WTC11 (cell line): ENCODE results near the gene ZFHX3. TPM values are rescaled to one million over a fixed set of nuclear protein-coding genes. Genes with fewer than 3 reads are reported as not detected.

Experiments
- ATAC-seq: fragments of 200-7000 bp; cut with Tn5 transposase; 2 replicates; pipeline ENCODE4 v1.10.0; 2021; ENCODE audit warnings: mild to moderate bottlenecking, moderate library complexity
- CTCF ChIA-PET: fragments of 300-600 bp; sonication (Branson Sonifier 250); formaldehyde crosslinking; loops from one replicate; lab custom pipeline; 2021; ENCODE audit warnings: antibody characterized with exemption; lab: Charles Lee
- POLR2A ChIA-PET: fragments of 350-600 bp; sonication (Branson Sonifier 250); formaldehyde crosslinking; loops from one replicate; lab custom pipeline; 2021; ENCODE audit warnings: antibody characterized with exemption; lab: Charles Lee
- DNase-seq: peaks from one replicate; pipeline ENCODE4 v3.0.0; 2021; ENCODE audit warnings: low spot score
- H3K27ac Mint-ChIP-seq: 2 replicates; pipeline ENCODE4 v1.8.0; 2021; ENCODE audit warnings: mixed read lengths
- H3K27me3 Mint-ChIP-seq: 2 replicates; pipeline ENCODE4 v1.8.0; 2021; ENCODE audit warnings: low read depth, mild to moderate bottlenecking, moderate library complexity, mixed read lengths
- H3K36me3 Mint-ChIP-seq: 2 replicates; pipeline ENCODE4 v1.8.0; 2021; ENCODE audit warnings: mixed read lengths
- H3K4me1 Mint-ChIP-seq: 2 replicates; pipeline ENCODE4 v1.8.0; 2022; ENCODE audit warnings: mixed read lengths
- H3K4me3 Mint-ChIP-seq: 2 replicates; pipeline ENCODE4 v1.8.0; 2021; ENCODE audit warnings: mild to moderate bottlenecking, moderate library complexity, mixed read lengths
- H3K9me3 Mint-ChIP-seq: 2 replicates; pipeline ENCODE4 v1.8.0; 2021; ENCODE audit warnings: mixed read lengths
- AR ChIP-seq: fragments of 250-450 bp; sonication (Bioruptor Pico); IDR thresholded peaks from 2 replicates; pipeline ENCODE4 v1.9.0; 2021; ENCODE audit warnings: mild to moderate bottlenecking
- ATF3 ChIP-seq: sonication (generic); formaldehyde crosslinking; conservative IDR thresholded peaks from 2 replicates; pipeline ENCODE4 v1.8.1; 2022; ENCODE audit warnings: mild to moderate bottlenecking, missing genetic modification reagents
- CREM ChIP-seq: sonication (generic); formaldehyde crosslinking; IDR thresholded peaks from 2 replicates; pipeline ENCODE4 v1.8.1; 2022; ENCODE audit warnings: mild to moderate bottlenecking, missing genetic modification reagents, moderate library complexity
- ETV6 ChIP-seq: sonication (generic); formaldehyde crosslinking; IDR thresholded peaks from 2 replicates; pipeline ENCODE4 v1.8.1; 2022; ENCODE audit warnings: mild to moderate bottlenecking, missing genetic modification reagents
- FOXK1 ChIP-seq: sonication (generic); formaldehyde crosslinking; IDR thresholded peaks from 2 replicates; pipeline ENCODE4 v1.8.0; 2022; ENCODE audit warnings: mild to moderate bottlenecking, moderate library complexity, missing genetic modification reagents
- GRHL2 ChIP-seq: fragments of 250-450 bp; sonication (Bioruptor Pico); IDR thresholded peaks from 2 replicates; pipeline ENCODE4 v1.8.0; 2022; ENCODE audit warnings: mild to moderate bottlenecking, moderate library complexity; ENCODE audit not compliant: insufficient replicate concordance, severe bottlenecking
- IRF1 ChIP-seq: sonication (generic); formaldehyde crosslinking; IDR thresholded peaks from 2 replicates; pipeline ENCODE4 v1.8.0; 2023; ENCODE audit warnings: missing genetic modification reagents
- MAX ChIP-seq: sonication (generic); formaldehyde crosslinking; IDR thresholded peaks from 2 replicates; pipeline ENCODE4 v1.8.0; 2022; ENCODE audit warnings: mild to moderate bottlenecking, missing genetic modification reagents
- MXD4 ChIP-seq: fragments of 250-450 bp; sonication (Bioruptor Pico); IDR thresholded peaks from 2 replicates; pipeline ENCODE4 v1.8.0; 2021; ENCODE audit warnings: mild to moderate bottlenecking, moderate library complexity, borderline replicate concordance
- NFATC4 ChIP-seq: fragments of 250-450 bp; sonication (Bioruptor Pico); IDR thresholded peaks from 2 replicates; pipeline ENCODE4 v1.9.0; 2021; ENCODE audit warnings: mild to moderate bottlenecking
- SMAD4 ChIP-seq: sonication (generic); formaldehyde crosslinking; IDR thresholded peaks from 2 replicates; pipeline ENCODE4 v1.8.0; 2022; ENCODE audit warnings: mild to moderate bottlenecking, missing genetic modification reagents
- SOX15 ChIP-seq: fragments of 250-450 bp; sonication (Bioruptor Pico); IDR thresholded peaks from 2 replicates; pipeline ENCODE4 v1.9.0; 2021; ENCODE audit warnings: mild to moderate bottlenecking
- SP1 ChIP-seq: sonication (generic); formaldehyde crosslinking; conservative IDR thresholded peaks from 2 replicates; pipeline ENCODE4 v1.8.1; 2022; ENCODE audit warnings: missing genetic modification reagents
- USF2 ChIP-seq: sonication (generic); formaldehyde crosslinking; IDR thresholded peaks from 2 replicates; pipeline ENCODE4 v1.8.1; 2023; ENCODE audit warnings: mild to moderate bottlenecking, missing genetic modification reagents, moderate library complexity
- ZNF263 ChIP-seq: sonication (generic); formaldehyde crosslinking; IDR thresholded peaks from 2 replicates; pipeline ENCODE4 v1.8.1; 2022; ENCODE audit warnings: low read depth, mild to moderate bottlenecking, moderate library complexity, missing genetic modification reagents
- total RNA-seq: library from RNA; stranded (reverse); gene quantifications from 3 replicates; pipeline ENCODE4 v1.2.3, GENCODE V29; 2021
- TF ChIP-seq, protein P1 (sequence below): sonication (generic); formaldehyde crosslinking; IDR thresholded peaks from 2 replicates; pipeline ENCODE4 v1.8.1; 2023; ENCODE audit warnings: mild to moderate bottlenecking, missing genetic modification reagents, moderate library complexity
- TF ChIP-seq, protein P2 (sequence below): fragments of 200-600 bp; IDR thresholded peaks from 2 replicates; pipeline ENCODE4 v1.8.0; 2022; ENCODE audit warnings: antibody characterized with exemption
- TF ChIP-seq, protein P3 (sequence below): sonication (generic); formaldehyde crosslinking; IDR thresholded peaks from 2 replicates; pipeline ENCODE4 v1.8.1; 2023; ENCODE audit warnings: mild to moderate bottlenecking, moderate library complexity, missing genetic modification reagents
- TF ChIP-seq, protein P4 (sequence below): sonication (generic); formaldehyde crosslinking; IDR thresholded peaks from 2 replicates; pipeline ENCODE4 v1.8.0; 2022; ENCODE audit warnings: mild to moderate bottlenecking, missing genetic modification reagents

The ZFHX3 gene
- total RNA-seq, 1 experiment from 2014 or later, result 5.7 TPM

GRCh38 chr16:73023320-73023719, 24.6 kb downstream of the ZFHX3 start:
- ATAC-seq (no peak), DNase-seq (no peak)
- Mint-ChIP-seq H3K4me1 (peaks cover 35% of the 10 kb centered on the region), H3K27ac (no peak overlapping the region), H3K4me3 (no peak overlapping the region), H3K27me3 (peaks cover 83% of the 10 kb centered on the region), H3K9me3 (no peaks in the 10 kb centered on the region), H3K36me3 (no peaks in the 10 kb centered on the region)
- TF ChIP-seq FOXK1 (no peak), CREM (CRISPR knock-in tag) (no peak), GRHL2 (CRISPR knock-in tag) (no peak), MXD4 (CRISPR knock-in tag) (no peak), MAX (CRISPR knock-in tag) (no peak), ATF3 (CRISPR knock-in tag) (no peak), SOX15 (no peak)
- TF ChIP-seq, protein P1, sequence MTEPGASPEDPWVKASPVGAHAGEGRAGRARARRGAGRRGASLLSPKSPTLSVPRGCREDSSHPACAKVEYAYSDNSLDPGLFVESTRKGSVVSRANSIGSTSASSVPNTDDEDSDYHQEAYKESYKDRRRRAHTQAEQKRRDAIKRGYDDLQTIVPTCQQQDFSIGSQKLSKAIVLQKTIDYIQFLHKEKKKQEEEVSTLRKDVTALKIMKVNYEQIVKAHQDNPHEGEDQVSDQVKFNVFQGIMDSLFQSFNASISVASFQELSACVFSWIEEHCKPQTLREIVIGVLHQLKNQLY (CRISPR knock-in tag), result no peak
- POLR2A ChIA-PET, result no interaction called here
- CTCF ChIA-PET, result interaction anchor here (0.9 to 1.6 kb wide), 4 partner anchors 28 to 191 kb away, joined by 3 to 11 read pairs (median 4); no protein-coding TSS in a partner anchor

DNA sequence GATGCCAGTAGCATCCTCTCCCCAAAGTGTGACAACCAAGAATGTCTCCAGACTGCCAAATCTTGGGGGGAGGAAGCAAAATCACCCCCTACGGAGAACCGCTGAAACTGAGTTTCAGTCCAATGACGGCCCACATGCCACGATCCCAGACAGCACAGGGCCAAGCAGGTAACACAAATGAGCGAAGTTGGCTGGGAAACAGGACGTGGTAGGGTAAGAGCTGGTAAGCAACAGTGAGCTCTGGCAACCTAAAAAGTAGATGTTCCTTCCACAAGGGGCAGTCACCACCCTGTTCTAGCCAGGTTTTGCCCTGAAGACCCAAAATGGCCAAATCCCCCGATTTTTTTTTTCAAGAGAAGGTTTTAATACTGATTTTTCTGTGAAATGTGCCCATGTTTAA, 25.4 kb downstream of the ZFHX3 start:
- H3K27ac Mint-ChIP-seq, result no peak overlapping the region
- H3K36me3 Mint-ChIP-seq, result no peaks in the 10 kb centered on the region
- DNase-seq, result no peak
- H3K27me3 Mint-ChIP-seq, result peaks cover 79% of the 10 kb centered on the region
- peaks cover 32% of the 10 kb centered on the region for H3K4me1 Mint-ChIP-seq
- no peaks in the 10 kb centered on the region for H3K9me3 Mint-ChIP-seq
- H3K4me3 Mint-ChIP-seq, result no peak overlapping the region
- ChIA-PET CTCF (interaction anchor here (1.0 to 1.6 kb wide), 5 partner anchors 11 to 190 kb away, joined by 3 to 11 read pairs (median 7); no protein-coding TSS in a partner anchor), POLR2A (no interaction called here)
- ATAC-seq, result no peak
- TF ChIP-seq ZNF263 (CRISPR knock-in tag) (no peak), SMAD4 (no peak), ATF3 (CRISPR knock-in tag) (no peak), FOXK1 (no peak)
- TF ChIP-seq, protein P2, sequence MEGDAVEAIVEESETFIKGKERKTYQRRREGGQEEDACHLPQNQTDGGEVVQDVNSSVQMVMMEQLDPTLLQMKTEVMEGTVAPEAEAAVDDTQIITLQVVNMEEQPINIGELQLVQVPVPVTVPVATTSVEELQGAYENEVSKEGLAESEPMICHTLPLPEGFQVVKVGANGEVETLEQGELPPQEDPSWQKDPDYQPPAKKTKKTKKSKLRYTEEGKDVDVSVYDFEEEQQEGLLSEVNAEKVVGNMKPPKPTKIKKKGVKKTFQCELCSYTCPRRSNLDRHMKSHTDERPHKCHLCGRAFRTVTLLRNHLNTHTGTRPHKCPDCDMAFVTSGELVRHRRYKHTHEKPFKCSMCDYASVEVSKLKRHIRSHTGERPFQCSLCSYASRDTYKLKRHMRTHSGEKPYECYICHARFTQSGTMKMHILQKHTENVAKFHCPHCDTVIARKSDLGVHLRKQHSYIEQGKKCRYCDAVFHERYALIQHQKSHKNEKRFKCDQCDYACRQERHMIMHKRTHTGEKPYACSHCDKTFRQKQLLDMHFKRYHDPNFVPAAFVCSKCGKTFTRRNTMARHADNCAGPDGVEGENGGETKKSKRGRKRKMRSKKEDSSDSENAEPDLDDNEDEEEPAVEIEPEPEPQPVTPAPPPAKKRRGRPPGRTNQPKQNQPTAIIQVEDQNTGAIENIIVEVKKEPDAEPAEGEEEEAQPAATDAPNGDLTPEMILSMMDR, result no peak
- TF ChIP-seq, protein P3, sequence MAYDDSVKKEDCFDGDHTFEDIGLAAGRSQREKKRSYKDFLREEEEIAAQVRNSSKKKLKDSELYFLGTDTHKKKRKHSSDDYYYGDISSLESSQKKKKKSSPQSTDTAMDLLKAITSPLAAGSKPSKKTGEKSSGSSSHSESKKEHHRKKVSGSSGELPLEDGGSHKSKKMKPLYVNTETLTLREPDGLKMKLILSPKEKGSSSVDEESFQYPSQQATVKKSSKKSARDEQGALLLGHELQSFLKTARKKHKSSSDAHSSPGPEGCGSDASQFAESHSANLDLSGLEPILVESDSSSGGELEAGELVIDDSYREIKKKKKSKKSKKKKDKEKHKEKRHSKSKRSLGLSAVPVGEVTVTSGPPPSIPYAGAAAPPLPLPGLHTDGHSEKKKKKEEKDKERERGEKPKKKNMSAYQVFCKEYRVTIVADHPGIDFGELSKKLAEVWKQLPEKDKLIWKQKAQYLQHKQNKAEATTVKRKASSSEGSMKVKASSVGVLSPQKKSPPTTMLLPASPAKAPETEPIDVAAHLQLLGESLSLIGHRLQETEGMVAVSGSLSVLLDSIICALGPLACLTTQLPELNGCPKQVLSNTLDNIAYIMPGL, result no peak

- Mint-ChIP-seq H3K27me3 (peaks cover 74% of the 10 kb centered on the region), H3K4me1 (peaks cover 32% of the 10 kb centered on the region), H3K36me3 (no peaks in the 10 kb centered on the region), H3K9me3 (no peaks in the 10 kb centered on the region), H3K4me3 (no peak overlapping the region), H3K27ac (no peak overlapping the region)
- CTCF ChIA-PET, result interaction anchor here (1.0 to 1.6 kb wide), 4 partner anchors 10 to 189 kb away, joined by 3 to 11 read pairs (median 8); no protein-coding TSS in a partner anchor
- POLR2A ChIA-PET, result interaction anchor here (0.7 kb wide), 1 partner anchor 19 kb away, joined by 3 read pairs; no protein-coding TSS in a partner anchor
- ATAC-seq (no peak), DNase-seq (no peak)
- no peak for TF ChIP-seq IRF1 (CRISPR knock-in tag)
- no peak for TF ChIP-seq USF2 (CRISPR knock-in tag)
- TF ChIP-seq ETV6 (CRISPR knock-in tag), result no peak
- TF ChIP-seq, protein P4, sequence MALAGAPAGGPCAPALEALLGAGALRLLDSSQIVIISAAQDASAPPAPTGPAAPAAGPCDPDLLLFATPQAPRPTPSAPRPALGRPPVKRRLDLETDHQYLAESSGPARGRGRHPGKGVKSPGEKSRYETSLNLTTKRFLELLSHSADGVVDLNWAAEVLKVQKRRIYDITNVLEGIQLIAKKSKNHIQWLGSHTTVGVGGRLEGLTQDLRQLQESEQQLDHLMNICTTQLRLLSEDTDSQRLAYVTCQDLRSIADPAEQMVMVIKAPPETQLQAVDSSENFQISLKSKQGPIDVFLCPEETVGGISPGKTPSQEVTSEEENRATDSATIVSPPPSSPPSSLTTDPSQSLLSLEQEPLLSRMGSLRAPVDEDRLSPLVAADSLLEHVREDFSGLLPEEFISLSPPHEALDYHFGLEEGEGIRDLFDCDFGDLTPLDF (CRISPR knock-in tag), result no peak
- no peak for TF ChIP-seq AR (CRISPR knock-in tag)
- TF ChIP-seq SP1 (CRISPR knock-in tag), result no peak
- no peak for TF ChIP-seq NFATC4 (CRISPR knock-in tag)
Measured at GRCh38 chr16:73021866-73022495, 25.9 kb downstream of the ZFHX3 start.
